Adrenal gland (tissue), 5 donors: Measurements from ENCODE around the gene VTCN1.

ENCODE experiments used
- POLR2A ChIP-seq, 2 donors: fragments of 450-650 bp; IDR thresholded peaks; one replicate each; pipeline ENCODE4 v1.6.1; 2017; ENCODE audit warnings: antibody characterized with exemption in 2 of 2, mild to moderate bottlenecking in 2 of 2, moderate library complexity in 1 of 2
- TF ChIP-seq, protein P1 (sequence below), 6 experiments: fragments of 450-650 bp in 4 of 6; fragments of 200-600 bp in 2 of 6; sonication (generic) in 1 of 6; IDR thresholded peaks; 1 replicate in 5 of 6; 2 replicates in 1 of 6; pipeline versions ENCODE4 v1.5.1 to v1.8.0; 2016 to 2021; ENCODE audit warnings: antibody characterized with exemption in 6 of 6, mild to moderate bottlenecking in 2 of 6, moderate library complexity in 1 of 6
- donor health status: DM: no; HTN: no; CAD: no.

DNA sequence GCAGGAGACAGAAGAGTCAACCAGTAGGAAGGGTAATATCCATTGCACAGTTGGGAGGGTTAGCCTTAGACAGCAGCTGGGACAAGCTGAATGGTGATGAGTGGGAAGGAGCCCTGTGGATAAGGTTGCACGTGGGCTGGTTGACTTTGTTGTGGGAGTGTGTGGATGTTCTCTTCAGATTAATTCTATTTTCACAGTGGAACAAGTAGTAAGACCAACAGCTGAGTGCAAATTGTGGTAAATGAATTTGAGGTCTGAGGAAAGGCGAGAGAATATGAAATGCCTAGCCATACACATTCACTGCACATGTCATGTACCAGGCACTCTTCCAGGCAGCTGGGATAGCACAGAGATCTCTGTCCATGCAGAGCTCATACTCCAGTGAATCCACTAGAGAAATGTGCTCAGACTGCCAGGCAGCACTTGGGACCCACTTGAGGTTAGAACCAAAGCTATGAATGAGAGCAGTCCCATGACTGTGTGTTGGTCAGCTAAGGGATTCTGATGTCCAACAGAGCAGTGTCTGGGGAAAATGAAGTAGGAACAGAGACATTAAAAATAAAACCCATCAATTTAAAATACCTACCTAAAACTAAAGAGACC lies 25.2 kb upstream of the VTCN1 start:
- TF ChIP-seq POLR2A (IDR thresholded peaks at IDR 0.05), result no peak
- TF ChIP-seq, protein P1, sequence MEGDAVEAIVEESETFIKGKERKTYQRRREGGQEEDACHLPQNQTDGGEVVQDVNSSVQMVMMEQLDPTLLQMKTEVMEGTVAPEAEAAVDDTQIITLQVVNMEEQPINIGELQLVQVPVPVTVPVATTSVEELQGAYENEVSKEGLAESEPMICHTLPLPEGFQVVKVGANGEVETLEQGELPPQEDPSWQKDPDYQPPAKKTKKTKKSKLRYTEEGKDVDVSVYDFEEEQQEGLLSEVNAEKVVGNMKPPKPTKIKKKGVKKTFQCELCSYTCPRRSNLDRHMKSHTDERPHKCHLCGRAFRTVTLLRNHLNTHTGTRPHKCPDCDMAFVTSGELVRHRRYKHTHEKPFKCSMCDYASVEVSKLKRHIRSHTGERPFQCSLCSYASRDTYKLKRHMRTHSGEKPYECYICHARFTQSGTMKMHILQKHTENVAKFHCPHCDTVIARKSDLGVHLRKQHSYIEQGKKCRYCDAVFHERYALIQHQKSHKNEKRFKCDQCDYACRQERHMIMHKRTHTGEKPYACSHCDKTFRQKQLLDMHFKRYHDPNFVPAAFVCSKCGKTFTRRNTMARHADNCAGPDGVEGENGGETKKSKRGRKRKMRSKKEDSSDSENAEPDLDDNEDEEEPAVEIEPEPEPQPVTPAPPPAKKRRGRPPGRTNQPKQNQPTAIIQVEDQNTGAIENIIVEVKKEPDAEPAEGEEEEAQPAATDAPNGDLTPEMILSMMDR (IDR thresholded peaks at IDR 0.05), result no peak
